ENCODE measurements around the gene BCAP31.
"Not testable (repeated sequence)": the region's sequence is repeated elsewhere in the genome, so short reads cannot be mapped to it uniquely, and the experiment has no call there.

BCAP31 gene

GRCh38 chrX:153762626-153763173, 38.5 kb upstream of the BCAP31 start:
- DNase-seq (ENCODE audit: low read depth) = no peak

DNA sequence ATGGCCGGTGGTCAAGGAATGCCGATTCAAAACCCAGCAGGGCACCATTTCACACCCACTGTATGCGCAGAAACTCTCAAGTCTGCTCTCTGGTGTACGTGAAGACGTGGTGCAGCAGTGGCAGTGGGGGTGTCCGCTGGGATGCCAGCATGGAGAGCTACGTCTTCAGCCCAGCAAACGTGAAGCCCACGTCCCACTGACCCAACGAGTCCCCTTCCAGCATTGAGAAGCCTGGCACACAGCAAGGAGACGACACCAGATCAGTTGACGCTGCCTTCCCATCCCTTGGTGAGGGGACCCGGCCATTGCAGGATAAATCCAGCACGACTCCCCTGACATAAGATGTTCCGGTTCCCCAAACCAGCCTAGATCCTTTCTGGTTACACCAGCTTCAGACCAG, 37.7 kb upstream of the BCAP31 start:
- no peak for DNase-seq (ENCODE audit: low read depth)

- no peak for DNase-seq (ENCODE audit: low read depth)
Measured at GRCh38 chrX:153755136-153755535, 30.9 kb upstream of the BCAP31 start.

DNA sequence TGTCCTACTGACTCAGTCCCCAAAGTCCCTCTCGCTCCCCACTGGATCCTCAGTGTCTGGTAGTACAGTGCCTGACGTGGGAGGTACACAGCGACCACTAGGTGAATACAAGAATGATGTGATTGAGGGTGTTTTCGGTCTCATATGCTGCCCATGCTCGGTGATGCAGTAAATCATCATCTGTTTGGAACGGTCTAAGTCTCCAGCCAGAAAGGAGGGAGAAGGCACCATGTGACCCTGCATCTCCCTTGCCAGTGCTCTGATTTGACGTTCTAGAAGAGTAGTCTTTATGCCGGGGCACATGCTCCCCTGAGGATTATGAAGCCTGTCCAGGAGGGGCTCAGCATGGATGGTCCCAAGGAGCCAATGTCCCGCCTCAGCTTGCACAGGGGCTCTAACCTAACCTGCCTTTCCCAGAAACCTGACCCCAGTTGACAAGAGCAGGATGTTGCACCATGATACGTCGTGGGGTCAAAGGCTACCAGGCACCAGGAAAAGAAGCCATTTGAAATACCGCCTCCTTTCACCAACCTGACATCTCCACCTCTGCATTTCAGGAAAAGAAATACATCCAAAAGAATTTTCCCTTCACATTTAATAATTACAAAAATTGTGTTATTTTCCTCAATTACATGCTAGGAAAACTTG, 26.1 kb upstream of the BCAP31 start:
- DNase-seq (ENCODE audit: low read depth) = no peak

DNA sequence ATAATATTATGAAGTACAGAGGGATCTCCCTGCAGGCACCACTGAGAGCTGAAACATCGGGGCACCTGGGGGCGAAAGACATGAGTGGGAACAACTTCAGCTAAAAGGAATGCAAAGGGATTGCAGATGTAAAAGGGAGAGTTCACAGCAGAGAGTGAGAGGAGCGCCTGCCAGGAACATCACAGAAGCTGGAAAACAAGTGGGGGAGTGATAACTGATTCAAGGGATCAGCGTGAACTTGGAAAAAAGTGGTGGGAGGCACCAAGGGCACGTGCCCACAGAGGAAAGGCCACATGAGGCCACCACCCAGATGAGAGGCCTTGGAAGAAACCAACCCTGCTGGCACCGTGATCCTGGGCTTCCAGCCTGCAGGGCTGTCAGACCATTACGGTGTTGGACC, 24.8 kb upstream of the BCAP31 start:
- not testable (repeated sequence) for DNase-seq (ENCODE audit: low read depth)

DNA sequence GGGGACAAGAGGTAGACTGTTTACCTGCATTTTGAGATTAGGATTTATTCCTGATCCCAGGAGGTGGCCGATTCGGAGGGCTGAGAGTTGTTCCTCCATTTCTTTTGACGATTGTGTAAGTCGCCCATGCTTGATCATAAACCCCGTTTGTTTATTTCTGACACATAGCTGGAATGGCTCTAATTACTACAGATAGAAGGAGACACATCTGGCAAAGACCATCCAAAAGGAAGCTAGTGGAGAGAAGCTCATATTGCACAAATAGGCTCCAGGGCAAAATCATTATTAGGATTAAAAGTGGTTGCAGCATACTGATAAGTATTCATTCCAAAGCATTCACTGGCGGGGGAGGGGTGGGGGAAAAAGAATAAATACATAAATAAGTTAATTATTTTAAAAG, 22.8 kb upstream of the BCAP31 start:
- not testable (repeated sequence) for DNase-seq (ENCODE audit: low read depth)

DNA sequence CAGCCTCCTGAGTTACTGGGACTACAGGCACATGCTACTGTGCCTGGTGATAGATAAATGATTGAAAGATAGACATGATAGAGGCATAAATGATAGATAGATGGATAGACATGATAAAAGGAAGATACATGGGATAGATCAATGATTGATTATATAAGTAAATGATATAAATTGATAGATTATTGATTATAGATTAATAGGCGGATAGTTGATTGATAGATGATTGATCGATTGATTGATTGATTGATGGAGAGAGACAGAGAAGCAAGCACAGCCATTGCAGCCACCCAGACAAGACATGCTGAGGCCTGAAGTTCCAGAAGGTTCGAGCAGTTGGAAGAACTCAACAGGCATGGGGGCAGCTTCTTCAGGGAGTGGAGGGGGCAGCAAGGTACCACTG, 22.2 kb upstream of the BCAP31 start:
- no peak for DNase-seq (ENCODE audit: low read depth)

DNA sequence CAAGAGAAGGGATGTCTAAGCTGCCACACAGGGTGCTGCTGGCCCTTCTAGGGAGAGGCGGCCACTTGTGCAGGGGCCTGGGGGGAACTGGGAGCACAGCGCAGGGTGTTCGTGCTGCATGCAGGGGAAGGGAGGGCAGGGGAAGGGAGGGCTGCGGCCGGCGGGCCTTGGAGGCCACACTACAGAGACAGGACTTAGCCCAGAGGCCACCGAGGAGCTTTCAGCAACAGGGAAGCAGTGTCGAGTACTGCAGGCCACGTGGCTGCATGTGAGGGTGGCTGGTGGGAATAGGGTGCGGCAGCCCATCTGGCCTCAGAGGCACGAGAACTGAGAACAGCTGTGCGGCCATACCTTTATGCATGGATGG, 20.9 kb upstream of the BCAP31 start:
- DNase-seq (ENCODE audit: low read depth) = not testable (repeated sequence)

GRCh38 chrX:153744210-153745066, 20.3 kb upstream of the BCAP31 start:
- no peak for DNase-seq (ENCODE audit: low read depth)

GRCh38 chrX:153743468-153744209, 19.5 kb upstream of the BCAP31 start:
- not testable (repeated sequence) for DNase-seq (ENCODE audit: low read depth)

DNA sequence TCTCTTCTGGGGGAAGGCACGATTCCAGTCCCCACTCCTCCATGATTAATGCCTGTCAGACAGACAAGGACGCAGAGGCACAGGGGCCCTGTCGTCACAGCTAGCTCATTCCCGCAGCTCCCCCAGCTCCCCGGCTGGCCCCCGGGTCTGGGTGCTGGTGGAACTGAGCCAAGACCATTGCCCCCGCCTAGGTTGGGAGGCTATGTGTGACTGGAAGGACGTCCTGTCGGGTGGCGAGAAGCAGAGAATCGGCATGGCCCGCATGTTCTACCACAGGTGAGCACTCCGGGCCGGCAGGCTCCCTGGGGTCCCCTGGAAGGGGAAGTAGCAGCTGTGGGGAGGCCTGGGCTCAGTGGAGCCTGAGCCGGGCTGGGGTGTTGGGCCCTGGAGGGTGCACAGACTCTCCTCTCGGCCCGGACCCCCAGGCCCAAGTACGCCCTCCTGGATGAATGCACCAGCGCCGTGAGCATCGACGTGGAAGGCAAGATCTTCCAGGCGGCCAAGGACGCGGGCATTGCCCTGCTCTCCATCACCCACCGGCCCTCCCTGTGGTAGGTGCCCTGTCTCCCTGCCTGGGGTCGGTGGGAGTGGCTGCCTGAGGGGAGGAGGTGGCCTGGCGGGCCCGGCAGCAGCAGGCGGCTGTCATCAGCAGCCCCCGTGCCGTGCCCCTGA, 18.7 kb upstream of the BCAP31 start:
- DNase-seq (ENCODE audit: low read depth) = not testable (repeated sequence)

- DNase-seq (ENCODE audit: low read depth) = not testable (repeated sequence)
Measured at GRCh38 chrX:153742111-153742510, 17.9 kb upstream of the BCAP31 start.

DNA sequence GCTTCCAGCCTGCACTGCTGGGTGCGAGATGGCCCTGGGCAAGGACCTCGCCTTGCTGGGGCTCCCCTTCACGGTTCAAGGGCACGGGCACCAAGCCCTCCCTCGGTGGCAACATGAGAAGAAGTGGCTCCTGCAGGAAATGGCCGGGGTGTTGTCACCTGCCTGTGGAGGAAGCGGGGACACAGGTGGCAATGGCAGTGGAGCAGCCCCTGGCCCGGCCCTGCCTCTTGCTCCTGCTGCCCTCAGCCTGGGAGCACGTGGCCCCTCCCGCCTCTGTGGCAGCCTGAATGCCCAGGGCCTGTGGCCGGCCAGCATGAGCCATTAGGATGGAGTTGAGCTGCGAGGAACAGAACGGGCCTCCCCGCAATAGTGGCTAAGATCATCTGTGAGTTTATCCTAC, 17.3 kb upstream of the BCAP31 start:
- no peak for DNase-seq (ENCODE audit: low read depth)

GRCh38 chrX:153740631-153741222, 16.5 kb upstream of the BCAP31 start:
- DNase-seq (ENCODE audit: low read depth) = no peak

DNA sequence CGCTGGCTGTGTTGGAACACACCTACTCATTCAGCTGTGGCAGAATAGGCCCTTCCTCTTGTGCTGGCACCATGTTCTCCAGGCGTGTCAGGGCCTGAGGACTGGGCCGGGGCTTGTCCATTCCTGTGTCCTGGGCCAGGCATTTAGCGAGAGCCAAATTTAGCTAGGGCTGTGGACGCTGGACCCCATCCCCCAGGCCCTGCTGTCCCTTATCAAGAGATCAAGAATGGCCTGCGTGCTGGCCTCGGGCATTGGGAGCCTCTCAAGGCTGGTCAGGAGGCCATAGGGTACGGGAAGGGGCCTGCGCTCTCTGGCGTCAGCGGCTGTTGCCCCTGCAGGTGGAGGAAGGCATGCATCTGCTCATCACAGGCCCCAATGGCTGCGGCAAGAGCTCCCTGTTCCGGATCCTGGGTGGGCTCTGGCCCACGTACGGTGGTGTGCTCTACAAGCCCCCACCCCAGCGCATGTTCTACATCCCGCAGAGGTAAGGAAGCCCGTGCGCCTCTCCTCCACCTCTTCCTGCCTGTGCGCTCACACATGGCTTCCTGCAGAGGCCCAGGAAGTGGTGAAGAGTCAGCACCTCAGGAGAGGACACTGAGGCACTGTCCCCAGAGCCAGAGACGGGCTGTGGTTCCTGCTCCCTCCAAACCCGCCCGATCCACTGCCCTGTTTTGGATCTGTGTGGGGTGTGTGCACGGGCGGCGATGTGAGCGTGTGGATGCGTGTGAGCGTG, 15.7 kb upstream of the BCAP31 start:
- DNase-seq (ENCODE audit: low read depth) = no peak

DNA sequence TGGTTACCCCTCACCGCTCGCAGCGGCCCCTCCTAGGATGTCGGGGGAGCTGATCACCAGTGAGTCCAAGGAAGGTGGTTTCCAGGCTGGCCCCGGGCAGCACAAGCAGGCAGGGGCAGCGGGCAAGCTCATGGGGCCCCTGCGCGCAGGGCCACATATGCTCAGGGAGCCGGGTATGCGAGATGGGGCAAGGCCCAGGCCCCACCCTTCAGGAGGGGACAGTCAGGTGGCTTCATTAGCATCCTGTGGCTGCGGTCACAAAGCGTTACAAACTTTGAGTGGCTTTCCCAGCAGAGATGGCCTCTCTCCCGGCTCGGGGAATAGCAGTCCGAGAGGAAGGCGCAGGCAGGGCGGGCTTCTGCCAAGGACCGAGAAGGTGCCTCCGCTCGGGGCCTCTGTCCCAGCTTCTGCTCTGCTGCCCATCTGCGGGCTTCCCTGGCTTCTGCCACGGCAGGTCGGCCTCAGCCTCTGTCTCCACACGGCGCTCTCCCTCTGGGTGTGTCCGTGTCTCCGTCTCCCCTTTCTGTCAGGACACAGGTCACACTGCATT, 13.9 kb upstream of the BCAP31 start:
- DNase-seq (ENCODE audit: low read depth) = no peak

GRCh38 chrX:153736871-153737441, 12.8 kb upstream of the BCAP31 start:
- DNase-seq (ENCODE audit: low read depth) = no peak

GRCh38 chrX:153736071-153736820, 12.1 kb upstream of the BCAP31 start:
- no peak for DNase-seq (ENCODE audit: low read depth)

GRCh38 chrX:153735274-153735673, 11.1 kb upstream of the BCAP31 start:
- DNase-seq (ENCODE audit: low read depth) = no peak

GRCh38 chrX:153734871-153735270, 10.7 kb upstream of the BCAP31 start:
- no peak for DNase-seq (ENCODE audit: low read depth)

Data from activated T-cell treated with anti-CD3 and anti-CD28 coated beads for 24 hours (primary cell).